H1 (cell line): ENCODE measurements around the gene NTN5. TPM values are rescaled to one million over a fixed set of nuclear protein-coding genes. Genes with fewer than 3 reads are reported as not detected.

ENCODE experiments used
- BACH1 ChIP-seq: IDR thresholded peaks from 2 replicates; pipeline ENCODE4 v1.6.1; 2012; ENCODE audit warnings: low read length, improper control_type of control experiment
- EP300 ChIP-seq, 2 experiments: IDR thresholded peaks; 1 replicate in 1 of 2; 2 replicates in 1 of 2; pipeline ENCODE4 v1.6.1; 2011 to 2012; ENCODE audit warnings: low read depth in 2 of 2, low read length in 2 of 2, mild to moderate bottlenecking in 2 of 2, borderline replicate concordance in 1 of 2, inconsistent platforms in 1 of 2, moderate library complexity in 1 of 2
- KDM1A ChIP-seq: fragments of 200-600, 300-600 bp; sonication (generic); IDR thresholded peaks from 2 replicates; pipeline ENCODE4 v1.7.1; 2016; ENCODE audit warnings: mild to moderate bottlenecking, low read length, borderline replicate concordance
- PHF8 ChIP-seq: fragments of 200-600 bp; sonication (generic); conservative IDR thresholded peaks from 2 replicates; pipeline ENCODE4 v1.7.1; 2012; ENCODE audit warnings: low read depth, mild to moderate bottlenecking, inconsistent platforms, low read length, moderate library complexity
- POLR2A ChIP-seq, 2 experiments: IDR thresholded peaks; 1 replicate in 1 of 2; 2 replicates in 1 of 2; pipeline ENCODE4 v1.6.1; 2011; ENCODE audit warnings: low read depth in 2 of 2, low read length in 2 of 2, mild to moderate bottlenecking in 2 of 2; ENCODE audit errors: control extremely low read depth in 1 of 2
- SIN3A ChIP-seq, 2 experiments: IDR thresholded peaks in 1 of 2; conservative IDR thresholded peaks in 1 of 2; 2 replicates each; pipeline ENCODE4 v1.6.1; 2011 to 2012; ENCODE audit warnings: low read length in 2 of 2, improper control_type of control experiment in 1 of 2, low read depth in 1 of 2, mild to moderate bottlenecking in 1 of 2
- SIRT6 ChIP-seq: IDR thresholded peaks from one replicate; pipeline ENCODE4 v1.7.1; 2012; ENCODE audit warnings: low read length, inconsistent platforms
- SP1 ChIP-seq: IDR thresholded peaks from 2 replicates; pipeline ENCODE4 v1.6.1; 2011; ENCODE audit warnings: low read depth, low read length
- SP2 ChIP-seq: IDR thresholded peaks from 2 replicates; pipeline ENCODE4 v1.6.1; 2012; ENCODE audit warnings: mild to moderate bottlenecking, low read length, inconsistent platforms
- polyA plus RNA-seq, 7 experiments: library from polyadenylated mRNA; depleted of rRNA in 3 of 7; stranded (reverse) in 5 of 7; unstranded in 2 of 7; fragments of >200 nt in 5 of 7; fragments of 200-250 nt in 2 of 7; gene quantifications; 1 replicate in 5 of 7; 2 replicates in 1 of 7; 4 replicates in 1 of 7; pipeline versions ENCODE4 v1.2.1 to v1.2.3, GENCODE V29; 2011 to 2013; ENCODE audit warnings: missing spikeins in 2 of 7, mixed read lengths in 2 of 7
- total RNA-seq: library from RNA; stranded (reverse); fragmentation: NEBNext Ultra II Directional; extraction: Animal tissue kit (Norgen Biotek cat#: 25700); gene quantifications from 2 replicates; pipeline ENCODE4 v1.2.1, GENCODE V29; 2021

The NTN5 gene
- total and polyA plus RNA-seq, 2 of the 8 experiments (the other 6 are each of a cell fraction or from before 2014, with no cell fraction given): 0.47 to 0.85 TPM

- TF ChIP-seq SIRT6 (peak; percentile 46), SP2 (no peak), EP300 (IDR thresholded peaks at IDR 0.05; ENCODE audit: borderline replicate concordance in 1 of 2, low read depth in 2 of 2, low read length in 2 of 2) (0 out of 3 replicates have a peak, but pooled peaks of 1 of the 2 experiments have one; percentile 5), BACH1 (peak; percentile 51; the same call in 1 of the 2 replicates), POLR2A (IDR thresholded peaks at IDR 0.05; ENCODE audit: control extremely low read depth in 1 of 2, low read depth in 2 of 2, low read length in 2 of 2) (peak in 1 of 2 experiments; percentile 38; a peak in 2 of 3 replicates), SIN3A (conservative IDR thresholded peaks at IDR 0.05 in 1 of 2, IDR thresholded peaks at IDR 0.05 in 1 of 2; ENCODE audit: low read depth in 1 of 2, low read length in 2 of 2) (peak in 1 of 2 experiments; percentile 47; a peak in 2 of 4 replicates), KDM1A (no peak), SP1 (no peak), PHF8 (0 out of 2 replicates have a peak, but pooled peaks have one; percentile 9)
These were observed 42.3 kb downstream of the NTN5 start (continued) for GRCh38 chr19:48630296-48631063.
